HEK293 (cell line): ENCODE results near the gene SLC22A17.

Experiments
- CTCF ChIA-PET: fragments of 350-600 bp; formaldehyde crosslinking; extraction: SDS; loops from one replicate; lab custom pipeline; 2021; ENCODE audit warnings: antibody characterized with exemption; lab: Yijun Ruan, JAX
- POLR2A ChIA-PET: fragments of 300-600 bp; formaldehyde crosslinking; extraction: SDS; loops from one replicate; lab custom pipeline; 2020; ENCODE audit warnings: antibody characterized with exemption, inconsistent platforms; lab: Yijun Ruan, JAX
- H3K27ac ChIP-seq: fragments of 200-500 bp; sonication (Bioruptor generic); 2 replicates; pipeline ENCODE4 v1.5.1; 2014; ENCODE audit warnings: low read depth, low read length, control low read depth, inconsistent platforms; ENCODE audit errors: extremely low read depth
- H3K36me3 ChIP-seq, 2 experiments: fragments of 200-500 bp in 1 of 2; sonication (Bioruptor generic) in 1 of 2; 1 replicate in 1 of 2; 2 replicates in 1 of 2; pipeline ENCODE4 v1.5.1; 2014 to 2017; ENCODE audit warnings: inconsistent platforms in 2 of 2, low read length in 2 of 2; ENCODE audit not compliant: control insufficient read depth in 2 of 2, insufficient read depth in 1 of 2
- H3K4me1 ChIP-seq: fragments of 200-500 bp; sonication (Bioruptor generic); 2 replicates; pipeline ENCODE4 v1.5.1; 2014; ENCODE audit warnings: mild to moderate bottlenecking, low read length, inconsistent platforms; ENCODE audit not compliant: control insufficient read depth, insufficient read depth
- H3K4me3 ChIP-seq: 2 replicates; pipeline ENCODE4 v1.5.1; 2011; ENCODE audit warnings: low read depth, mild to moderate bottlenecking, control low read depth, low read length, moderate library complexity
- H3K9me3 ChIP-seq: fragments of 200-500 bp; sonication (Bioruptor generic); 2 replicates; pipeline ENCODE4 v1.5.1; 2014; ENCODE audit warnings: low read depth, low read length, inconsistent platforms; ENCODE audit not compliant: control insufficient read depth, insufficient read depth
- FEZF1 ChIP-seq: fragments of 450-650 bp; formaldehyde crosslinking; IDR thresholded peaks from 2 replicates; pipeline ENCODE4 v1.5.1; 2016; ENCODE audit warnings: missing biosample characterization, missing genetic modification characterization
- OVOL3 ChIP-seq: fragments of 450-650 bp; formaldehyde crosslinking; IDR thresholded peaks from 2 replicates; pipeline ENCODE4 v1.5.1; 2016; ENCODE audit warnings: missing biosample characterization, missing genetic modification characterization
- ZBTB17 ChIP-seq: fragments of 450-650 bp; formaldehyde crosslinking; IDR thresholded peaks from 2 replicates; pipeline ENCODE4 v1.5.1; 2016; ENCODE audit warnings: missing biosample characterization, missing genetic modification characterization
- ZBTB21 ChIP-seq: fragments of 450-650 bp; formaldehyde crosslinking; IDR thresholded peaks from 2 replicates; pipeline ENCODE4 v1.5.1; 2017; ENCODE audit warnings: missing biosample characterization, missing genetic modification characterization
- ZFP69B ChIP-seq: fragments of 450-650 bp; formaldehyde crosslinking; IDR thresholded peaks from 2 replicates; pipeline ENCODE4 v1.5.1; 2016; ENCODE audit warnings: missing biosample characterization, missing genetic modification characterization
- ZNF157 ChIP-seq: fragments of 450-650 bp; formaldehyde crosslinking; IDR thresholded peaks from 2 replicates; pipeline ENCODE4 v1.5.1; 2016; ENCODE audit warnings: missing biosample characterization, missing genetic modification characterization
- ZNF23 ChIP-seq: fragments of 450-650 bp; formaldehyde crosslinking; IDR thresholded peaks from 2 replicates; pipeline ENCODE4 v1.5.1; 2016; ENCODE audit warnings: missing biosample characterization, missing genetic modification characterization, borderline replicate concordance
- ZNF335 ChIP-seq: fragments of 450-650 bp; formaldehyde crosslinking; conservative IDR thresholded peaks from 2 replicates; pipeline ENCODE4 v1.5.1; 2016; ENCODE audit warnings: missing biosample characterization, missing genetic modification characterization
- ZNF561 ChIP-seq: fragments of 450-650 bp; IDR thresholded peaks from 2 replicates; pipeline ENCODE4 v1.5.1; 2018; ENCODE audit warnings: missing biosample characterization, missing genetic modification characterization, borderline replicate concordance
- ZNF600 ChIP-seq: fragments of 450-650 bp; formaldehyde crosslinking; IDR thresholded peaks from 2 replicates; pipeline ENCODE4 v1.5.1; 2016; ENCODE audit warnings: missing biosample characterization, missing genetic modification characterization
- ZNF629 ChIP-seq: fragments of 450-650 bp; formaldehyde crosslinking; IDR thresholded peaks from 2 replicates; pipeline ENCODE4 v1.5.1; 2017; ENCODE audit warnings: missing biosample characterization, missing genetic modification characterization
- ZNF654 ChIP-seq: fragments of 450-650 bp; formaldehyde crosslinking; IDR thresholded peaks from 2 replicates; pipeline ENCODE4 v1.5.1; 2016; ENCODE audit warnings: low read depth, missing biosample characterization, missing genetic modification characterization
- ZNF76 ChIP-seq: fragments of 450-650 bp; formaldehyde crosslinking; IDR thresholded peaks from 2 replicates; pipeline ENCODE4; 2016; ENCODE audit warnings: low read depth, missing biosample characterization, missing genetic modification characterization, borderline replicate concordance
- ZNF792 ChIP-seq: fragments of 450-650 bp; formaldehyde crosslinking; IDR thresholded peaks from 2 replicates; pipeline ENCODE4 v1.5.1; 2016; ENCODE audit warnings: missing biosample characterization, missing genetic modification characterization
- TF ChIP-seq, protein P1 (sequence below): fragments of 450-650 bp; formaldehyde crosslinking; IDR thresholded peaks from 2 replicates; pipeline ENCODE4 v1.5.1; 2016; ENCODE audit warnings: missing biosample characterization, missing genetic modification characterization
- TF ChIP-seq, protein P2 (sequence below): fragments of 450-650 bp; formaldehyde crosslinking; IDR thresholded peaks from 2 replicates; pipeline ENCODE4 v1.5.1; 2016; ENCODE audit warnings: missing biosample characterization, missing genetic modification characterization
- TF ChIP-seq, protein P3 (sequence below): fragments of 450-650 bp; formaldehyde crosslinking; IDR thresholded peaks from 2 replicates; pipeline ENCODE4 v1.5.1; 2016; ENCODE audit warnings: missing biosample characterization, missing genetic modification characterization

Gene SLC22A17

DNA sequence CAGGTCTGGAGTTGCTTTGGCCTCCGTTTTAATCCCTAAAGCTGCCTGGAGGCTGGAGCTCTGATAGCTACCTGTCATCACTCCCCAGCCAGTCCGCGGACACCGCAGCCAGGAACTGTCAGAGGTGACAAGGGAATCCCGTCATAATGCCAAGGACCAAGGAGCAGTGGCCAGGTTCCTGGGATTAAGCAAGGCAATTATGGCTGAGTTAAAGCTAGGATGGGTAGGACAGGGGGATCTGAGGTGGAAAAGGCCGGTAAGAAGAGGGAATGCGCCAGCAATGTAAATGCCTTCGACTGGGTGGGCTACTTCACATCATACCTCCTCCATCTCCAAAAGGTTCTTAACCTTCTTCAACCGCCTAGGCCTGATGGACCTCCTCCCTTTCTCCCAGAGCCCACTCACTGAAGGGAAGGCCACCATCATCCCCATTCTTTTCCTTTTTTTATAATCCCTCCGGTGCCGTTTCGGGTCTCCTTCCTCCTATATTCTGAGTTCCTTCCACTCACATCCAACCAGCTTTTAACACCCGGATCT lies 51.9 kb downstream of the SLC22A17 start:
- CTCF ChIA-PET, result interaction anchor here (0.5 to 3.3 kb wide), 14 partner anchors 14 to 914 kb away, joined by 3 to 12 read pairs (median 4); partner anchors contain the start of genes HOMEZ and PABPN1
- TF ChIP-seq, protein P1, sequence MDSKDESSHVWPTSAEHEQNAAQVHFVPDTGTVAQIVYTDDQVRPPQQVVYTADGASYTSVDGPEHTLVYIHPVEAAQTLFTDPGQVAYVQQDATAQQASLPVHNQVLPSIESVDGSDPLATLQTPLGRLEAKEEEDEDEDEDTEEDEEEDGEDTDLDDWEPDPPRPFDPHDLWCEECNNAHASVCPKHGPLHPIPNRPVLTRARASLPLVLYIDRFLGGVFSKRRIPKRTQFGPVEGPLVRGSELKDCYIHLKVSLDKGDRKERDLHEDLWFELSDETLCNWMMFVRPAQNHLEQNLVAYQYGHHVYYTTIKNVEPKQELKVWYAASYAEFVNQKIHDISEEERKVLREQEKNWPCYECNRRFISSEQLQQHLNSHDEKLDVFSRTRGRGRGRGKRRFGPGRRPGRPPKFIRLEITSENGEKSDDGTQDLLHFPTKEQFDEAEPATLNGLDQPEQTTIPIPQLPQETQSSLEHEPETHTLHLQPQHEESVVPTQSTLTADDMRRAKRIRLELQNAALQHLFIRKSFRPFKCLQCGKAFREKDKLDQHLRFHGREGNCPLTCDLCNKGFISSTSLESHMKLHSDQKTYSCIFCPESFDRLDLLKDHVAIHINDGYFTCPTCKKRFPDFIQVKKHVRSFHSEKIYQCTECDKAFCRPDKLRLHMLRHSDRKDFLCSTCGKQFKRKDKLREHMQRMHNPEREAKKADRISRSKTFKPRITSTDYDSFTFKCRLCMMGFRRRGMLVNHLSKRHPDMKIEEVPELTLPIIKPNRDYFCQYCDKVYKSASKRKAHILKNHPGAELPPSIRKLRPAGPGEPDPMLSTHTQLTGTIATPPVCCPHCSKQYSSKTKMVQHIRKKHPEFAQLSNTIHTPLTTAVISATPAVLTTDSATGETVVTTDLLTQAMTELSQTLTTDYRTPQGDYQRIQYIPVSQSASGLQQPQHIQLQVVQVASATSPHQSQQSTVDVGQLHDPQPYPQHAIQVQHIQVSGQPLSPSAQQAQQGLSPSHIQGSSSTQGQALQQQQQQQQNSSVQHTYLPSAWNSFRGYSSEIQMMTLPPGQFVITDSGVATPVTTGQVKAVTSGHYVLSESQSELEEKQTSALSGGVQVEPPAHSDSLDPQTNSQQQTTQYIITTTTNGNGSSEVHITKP (tag by site-specific recombination), result peak; percentile 59; the same call in 1 of the 2 replicates
- TF ChIP-seq, protein P2, sequence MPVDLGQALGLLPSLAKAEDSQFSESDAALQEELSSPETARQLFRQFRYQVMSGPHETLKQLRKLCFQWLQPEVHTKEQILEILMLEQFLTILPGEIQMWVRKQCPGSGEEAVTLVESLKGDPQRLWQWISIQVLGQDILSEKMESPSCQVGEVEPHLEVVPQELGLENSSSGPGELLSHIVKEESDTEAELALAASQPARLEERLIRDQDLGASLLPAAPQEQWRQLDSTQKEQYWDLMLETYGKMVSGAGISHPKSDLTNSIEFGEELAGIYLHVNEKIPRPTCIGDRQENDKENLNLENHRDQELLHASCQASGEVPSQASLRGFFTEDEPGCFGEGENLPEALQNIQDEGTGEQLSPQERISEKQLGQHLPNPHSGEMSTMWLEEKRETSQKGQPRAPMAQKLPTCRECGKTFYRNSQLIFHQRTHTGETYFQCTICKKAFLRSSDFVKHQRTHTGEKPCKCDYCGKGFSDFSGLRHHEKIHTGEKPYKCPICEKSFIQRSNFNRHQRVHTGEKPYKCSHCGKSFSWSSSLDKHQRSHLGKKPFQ (tag by site-specific recombination), result no peak
- POLR2A ChIA-PET, result interaction anchor here (1.1 to 8.1 kb wide), 6 partner anchors 8 to 256 kb away, joined by 3 to 170 read pairs (median 16); partner anchors contain the start of genes HOMEZ and PABPN1
- peak overlapping the region; percentile 66 for H3K4me3 ChIP-seq
- no peaks in the 10 kb centered on the region for H3K9me3 ChIP-seq
- H3K27ac ChIP-seq, result peak overlapping the region; percentile 97
- peaks cover 4 to 24% of the 10 kb centered on the region in 2 experiments for H3K36me3 ChIP-seq
- H3K4me1 ChIP-seq, result peaks cover 8% of the 10 kb centered on the region; the same call in 1 of the 2 replicates

DNA sequence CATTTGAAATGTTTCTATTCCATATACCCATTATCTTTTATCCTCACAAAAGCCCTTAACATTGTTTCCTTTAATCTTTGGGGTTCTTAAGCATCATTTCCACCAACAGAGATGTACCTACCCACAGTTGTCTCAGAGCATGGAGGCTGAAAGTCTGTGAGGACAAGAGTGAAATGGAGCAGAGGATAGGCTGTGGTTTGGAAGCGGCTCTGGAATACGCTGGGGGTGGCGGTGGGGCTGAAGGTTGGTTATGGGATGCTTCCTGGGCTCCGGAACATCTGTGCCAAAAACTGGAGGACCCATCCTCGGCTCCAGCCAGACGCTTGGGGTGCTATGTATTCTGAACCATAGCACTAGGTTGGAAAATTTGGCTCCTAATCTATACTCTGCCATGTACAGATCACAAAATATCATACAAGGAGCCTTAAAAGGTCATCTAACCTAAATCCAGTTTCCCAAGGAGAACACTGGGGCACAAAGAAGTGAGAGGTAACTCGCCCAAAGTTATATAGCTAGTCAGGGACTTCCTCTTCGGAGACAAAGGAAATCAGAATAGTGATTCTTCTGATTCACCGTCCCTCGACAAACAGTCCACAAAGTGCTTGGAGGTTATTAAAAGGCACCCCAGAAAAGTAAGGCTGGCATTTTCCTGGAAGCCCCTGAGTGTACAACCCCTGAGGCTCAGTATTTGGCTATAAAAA lies 52.6 kb downstream of the SLC22A17 start:
- H3K4me1 ChIP-seq, result peaks cover 7% of the 10 kb centered on the region; the same call in 1 of the 2 replicates
- H3K36me3 ChIP-seq, result peaks cover 4 to 24% of the 10 kb centered on the region in 2 experiments
- ChIA-PET POLR2A (interaction anchor here (1.1 to 8.1 kb wide), 5 partner anchors 14 to 257 kb away, joined by 3 to 170 read pairs (median 12); partner anchors contain the start of genes HOMEZ and PABPN1), CTCF (interaction anchor here (0.8 to 3.3 kb wide), 9 partner anchors 14 to 179 kb away, joined by 3 to 12 read pairs (median 4); partner anchors contain the start of genes HOMEZ and PABPN1)
- peak overlapping the region; percentile 97 for H3K27ac ChIP-seq
- TF ChIP-seq ZNF561 (no peak), ZNF600 (tag by site-specific recombination) (0 out of 2 replicates have a peak, but pooled peaks have one; percentile 17)
- no peaks in the 10 kb centered on the region for H3K9me3 ChIP-seq
- no peak overlapping the region; the same call in 1 of the 2 replicates for H3K4me3 ChIP-seq

DNA sequence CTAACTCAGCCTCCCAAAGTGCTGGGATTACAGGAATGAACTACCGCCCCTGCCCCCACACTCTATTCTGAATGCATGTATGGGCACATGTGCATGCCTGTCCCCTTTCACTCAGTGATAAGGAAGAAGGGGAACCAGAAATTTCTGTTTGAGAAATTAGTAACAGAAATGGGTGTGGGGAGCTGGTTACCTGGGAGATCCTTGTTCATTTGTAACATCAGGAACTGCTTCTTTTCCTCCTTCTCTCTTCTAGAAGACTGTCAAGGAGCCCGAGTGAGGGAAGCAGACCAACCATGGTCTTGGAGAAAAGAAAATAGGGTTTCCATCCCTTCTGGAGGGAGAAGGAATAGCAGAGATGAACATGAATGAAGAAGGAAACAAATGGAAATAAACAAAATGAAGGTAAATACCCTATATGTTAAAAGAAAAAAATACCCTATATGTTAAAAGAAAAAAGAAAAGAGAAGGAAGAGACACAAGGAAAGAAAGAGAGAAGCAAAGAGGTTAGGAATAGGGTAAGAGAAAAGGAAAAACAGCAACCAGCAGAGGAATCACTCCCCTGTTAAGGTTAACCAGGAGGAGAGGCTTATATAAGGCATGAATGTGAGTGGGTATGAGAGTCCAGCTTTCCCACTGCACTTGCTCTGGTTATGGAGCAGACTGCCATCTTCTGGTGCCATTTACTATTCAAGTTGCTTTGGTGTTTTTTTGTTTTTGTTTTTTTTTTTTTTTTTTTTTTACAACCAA lies 53.3 kb downstream of the SLC22A17 start:
- Histone ChIP-seq H3K27ac (no peak overlapping the region), H3K9me3 (no peaks in the 10 kb centered on the region), H3K4me1 (peaks cover 7% of the 10 kb centered on the region; the same call in 1 of the 2 replicates), H3K4me3 (no peak overlapping the region), H3K36me3 (peaks cover 4 to 24% of the 10 kb centered on the region in 2 experiments)
- POLR2A ChIA-PET, result interaction anchor here (2.1 kb wide), 1 partner anchor 13 kb away, joined by 8 read pairs; the partner anchor contains the start of gene HOMEZ
- CTCF ChIA-PET, result interaction anchor here (0.8 to 3.3 kb wide), 4 partner anchors 30 to 178 kb away, joined by 4 to 11 read pairs (median 5); no protein-coding TSS in a partner anchor
- TF ChIP-seq ZNF654, result peak; percentile 20; the same call in 1 of the 2 replicates
- no peak for TF ChIP-seq ZNF157 (tag by site-specific recombination)
- TF ChIP-seq ZBTB21 (tag by site-specific recombination), result no peak
- no peak for TF ChIP-seq ZFP69B (tag by site-specific recombination)
- no peak for TF ChIP-seq ZNF335 (tag by site-specific recombination)
- no peak for TF ChIP-seq ZBTB17 (tag by site-specific recombination)
- TF ChIP-seq ZNF629, result no peak
- no peak for TF ChIP-seq ZNF792 (tag by site-specific recombination)
- no peak for TF ChIP-seq ZNF23 (tag by site-specific recombination)
- TF ChIP-seq ZNF76 (tag by site-specific recombination), result no peak
- TF ChIP-seq OVOL3 (tag by site-specific recombination), result no peak
- TF ChIP-seq, protein P3, sequence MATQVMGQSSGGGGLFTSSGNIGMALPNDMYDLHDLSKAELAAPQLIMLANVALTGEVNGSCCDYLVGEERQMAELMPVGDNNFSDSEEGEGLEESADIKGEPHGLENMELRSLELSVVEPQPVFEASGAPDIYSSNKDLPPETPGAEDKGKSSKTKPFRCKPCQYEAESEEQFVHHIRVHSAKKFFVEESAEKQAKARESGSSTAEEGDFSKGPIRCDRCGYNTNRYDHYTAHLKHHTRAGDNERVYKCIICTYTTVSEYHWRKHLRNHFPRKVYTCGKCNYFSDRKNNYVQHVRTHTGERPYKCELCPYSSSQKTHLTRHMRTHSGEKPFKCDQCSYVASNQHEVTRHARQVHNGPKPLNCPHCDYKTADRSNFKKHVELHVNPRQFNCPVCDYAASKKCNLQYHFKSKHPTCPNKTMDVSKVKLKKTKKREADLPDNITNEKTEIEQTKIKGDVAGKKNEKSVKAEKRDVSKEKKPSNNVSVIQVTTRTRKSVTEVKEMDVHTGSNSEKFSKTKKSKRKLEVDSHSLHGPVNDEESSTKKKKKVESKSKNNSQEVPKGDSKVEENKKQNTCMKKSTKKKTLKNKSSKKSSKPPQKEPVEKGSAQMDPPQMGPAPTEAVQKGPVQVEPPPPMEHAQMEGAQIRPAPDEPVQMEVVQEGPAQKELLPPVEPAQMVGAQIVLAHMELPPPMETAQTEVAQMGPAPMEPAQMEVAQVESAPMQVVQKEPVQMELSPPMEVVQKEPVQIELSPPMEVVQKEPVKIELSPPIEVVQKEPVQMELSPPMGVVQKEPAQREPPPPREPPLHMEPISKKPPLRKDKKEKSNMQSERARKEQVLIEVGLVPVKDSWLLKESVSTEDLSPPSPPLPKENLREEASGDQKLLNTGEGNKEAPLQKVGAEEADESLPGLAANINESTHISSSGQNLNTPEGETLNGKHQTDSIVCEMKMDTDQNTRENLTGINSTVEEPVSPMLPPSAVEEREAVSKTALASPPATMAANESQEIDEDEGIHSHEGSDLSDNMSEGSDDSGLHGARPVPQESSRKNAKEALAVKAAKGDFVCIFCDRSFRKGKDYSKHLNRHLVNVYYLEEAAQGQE, result no peak
- TF ChIP-seq FEZF1 (tag by site-specific recombination), result no peak
